Measurements from ENCODE around the gene ERFL.
A peak's percentile ranks its signal among the peaks of the same experiment; 100 is the strongest.

The ERFL gene

GRCh38 chr19:41859618-41860418 is 68.4 kb downstream of the ERFL start, which contains the start of gene RPS19:
Gene RPS19 (plus strand): TSS chr19:41860255. CDS start chr19:41860775, 520 bp downstream.
- DNase-seq (ENCODE audit: low spot score) = peak; percentile 99

GRCh38 chr19:41859213-41859617 is 69.0 kb downstream of the ERFL start:
- DNase-seq (ENCODE audit: low spot score) = no peak
